LNCaP clone FGC (cell line): Measurements from ENCODE around the gene DOC2A.
"Not testable (repeated sequence)": the region's sequence is repeated elsewhere in the genome, so short reads cannot be mapped to it uniquely, and the experiment has no call there.

ENCODE experiments used
- DNase-seq: peaks from one replicate; pipeline ENCODE4 v3.0.0-alpha.2; 2011; ENCODE audit warnings: low read depth
- H3K4me3 ChIP-seq: 2 replicates; pipeline ENCODE4 v1.5.1; 2011; ENCODE audit warnings: mild to moderate bottlenecking, low read depth, low read length, control low read depth
- CTCF ChIP-seq: IDR thresholded peaks from 2 replicates; pipeline ENCODE4 v1.5.1; 2012; ENCODE audit warnings: mild to moderate bottlenecking; ENCODE audit not compliant: control insufficient read depth, insufficient read depth; ENCODE audit errors: extremely low read depth

Gene DOC2A

GRCh38 chr16:30018731-30019158, 7.9 kb upstream of the DOC2A start:
- TF ChIP-seq CTCF, result no peak
- H3K4me3 ChIP-seq, result no peak overlapping the region
- no peak for DNase-seq

GRCh38 chr16:30017937-30018336, 7.1 kb upstream of the DOC2A start:
- H3K4me3 ChIP-seq, DNase-seq: not testable (repeated sequence)

- TF ChIP-seq CTCF, result no peak
- no peak overlapping the region for H3K4me3 ChIP-seq
- no peak for DNase-seq
These were observed 6.4 kb upstream of the DOC2A start for GRCh38 chr16:30017277-30017656.

- no peak for TF ChIP-seq CTCF
- no peak overlapping the region for H3K4me3 ChIP-seq
- no peak for DNase-seq
These were observed 5.9 kb upstream of the DOC2A start for GRCh38 chr16:30016555-30017276.

GRCh38 chr16:30015450-30015849, 4.6 kb upstream of the DOC2A start:
- DNase-seq, H3K4me3 ChIP-seq: not testable (repeated sequence)

- H3K4me3 ChIP-seq, DNase-seq: not testable (repeated sequence)
These were observed 1.8 kb upstream of the DOC2A start for GRCh38 chr16:30012598-30012997.

GRCh38 chr16:30011714-30012504, 1.1 kb upstream of the DOC2A start:
- no peak overlapping the region; the same call in 1 of the 2 replicates for H3K4me3 ChIP-seq
- TF ChIP-seq CTCF, result no peak
- no peak for DNase-seq

GRCh38 chr16:30009990-30010843, 610 bp downstream of the DOC2A start:
- DNase-seq, result no peak
- peak overlapping the region; percentile 52; the same call in 1 of the 2 replicates for H3K4me3 ChIP-seq
- no peak for TF ChIP-seq CTCF
